Caco-2 (cell line): Measurements from ENCODE around the gene ANAPC2. TPM values are rescaled to one million over a fixed set of nuclear protein-coding genes. Genes with fewer than 3 reads are reported as not detected.

Experiments
- BruUV-seq: library from RNA; stranded (reverse); fragments of 400-500 nt; replicated peaks from 2 replicates; lab custom pipeline; 2021; lab: Mats Ljungman, UMichigan
- CTCF ChIA-PET: fragments of 300-600 bp; sonication (Branson Sonifier 250); formaldehyde crosslinking; loops from one replicate; lab custom pipeline; 2022; ENCODE audit warnings: antibody characterized with exemption; lab: Charles Lee
- POLR2A ChIA-PET: fragments of 300-600 bp; sonication (Branson Sonifier 250); formaldehyde crosslinking; loops from one replicate; lab custom pipeline; 2022; ENCODE audit warnings: antibody characterized with exemption; lab: Charles Lee
- DNase-seq, 2 experiments: peaks; one replicate each; pipeline versions ENCODE4 v3.0.0 to v3.0.0-alpha.2; 2020 to 2022
- H3K27me3 ChIP-seq: replicated peaks from 2 replicates; pipeline ENCODE4 v1.6.0; 2011; ENCODE audit warnings: low read length; ENCODE audit not compliant: control insufficient read depth, insufficient read depth
- H3K36me3 ChIP-seq: 2 replicates; pipeline ENCODE4 v1.5.1; 2011; ENCODE audit warnings: low read length; ENCODE audit not compliant: control insufficient read depth, insufficient read depth
- H3K4me1 ChIP-seq: fragments of 250-450 bp; sonication (Bioruptor Pico); 2 replicates; pipeline ENCODE4 v1.5.1; 2020; ENCODE audit warnings: mild to moderate bottlenecking
- H3K4me3 ChIP-seq: 2 replicates; pipeline ENCODE4 v1.5.1; 2011; ENCODE audit warnings: low read depth, mild to moderate bottlenecking, control low read depth, low read length
- H3K9me3 ChIP-seq: fragments of 250-450 bp; sonication (Bioruptor Pico); 2 replicates; pipeline ENCODE4 v1.5.1; 2020; ENCODE audit warnings: mild to moderate bottlenecking, moderate library complexity
- H3K27ac Mint-ChIP-seq: one replicate; pipeline ENCODE4 v1.8.0; 2022; ENCODE audit warnings: mixed read lengths; ENCODE audit not compliant: unreplicated experiment
- H3K27me3 Mint-ChIP-seq: one replicate; pipeline ENCODE4 v1.8.0; 2022; ENCODE audit warnings: mixed read lengths; ENCODE audit not compliant: insufficient read depth, unreplicated experiment
- H3K36me3 Mint-ChIP-seq: one replicate; pipeline ENCODE4 v1.8.0; 2022; ENCODE audit warnings: mild to moderate bottlenecking, mixed read lengths; ENCODE audit not compliant: insufficient read depth, unreplicated experiment
- H3K4me1 Mint-ChIP-seq: one replicate; pipeline ENCODE4 v1.8.0; 2022; ENCODE audit warnings: low read depth, mixed read lengths; ENCODE audit not compliant: unreplicated experiment
- H3K4me3 Mint-ChIP-seq: one replicate; pipeline ENCODE4 v1.8.0; 2022; ENCODE audit warnings: mild to moderate bottlenecking, moderate library complexity, mixed read lengths; ENCODE audit not compliant: unreplicated experiment
- H3K9me3 Mint-ChIP-seq: one replicate; pipeline ENCODE4 v1.8.0; 2022; ENCODE audit warnings: mixed read lengths; ENCODE audit not compliant: unreplicated experiment
- CTCF ChIP-seq, 2 experiments: fragments of 200-600 bp in 1 of 2; IDR thresholded peaks; 1 replicate in 1 of 2; 2 replicates in 1 of 2; pipeline versions ENCODE4 v1.5.1 to v1.8.0; 2011 to 2022; ENCODE audit warnings: antibody characterized with exemption in 1 of 2, control low read depth in 1 of 2, inconsistent platforms in 1 of 2, low read depth in 1 of 2, low read length in 1 of 2, mild to moderate bottlenecking in 1 of 2, moderate library complexity in 1 of 2; ENCODE audit not compliant: insufficient read depth in 1 of 2, severe bottlenecking in 1 of 2, unreplicated experiment in 1 of 2
- intact Hi-C: fragments of 100-400 bp; cut with micrococcal nuclease; formaldehyde crosslinking; loops from one replicate; pipeline ENCODE4 v1.10.0; 2022; ENCODE audit not compliant: unreplicated experiment
- total RNA-seq: library from RNA; stranded (reverse); gene quantifications from 2 replicates; pipeline ENCODE4 v1.2.3, GENCODE V29; 2022

The ANAPC2 gene
- total RNA-seq, 1 experiment from 2014 or later = 67.5 TPM

- Mint-ChIP-seq H3K27me3 (peaks cover 8% of the 10 kb centered on the region), H3K9me3 (no peaks in the 10 kb centered on the region), H3K4me1 (no peaks in the 10 kb centered on the region), H3K36me3 (peaks cover 13% of the 10 kb centered on the region), H3K4me3 (no peak overlapping the region), H3K27ac (no peak overlapping the region)
- no TSS peak for BruUV-seq
- CTCF ChIA-PET = interaction anchor here (0.6 kb wide), 1 partner anchor 20 kb away, joined by 3 read pairs; no protein-coding TSS in a partner anchor
- H3K4me1 ChIP-seq = no peaks in the 10 kb centered on the region
- no peaks in the 10 kb centered on the region for H3K36me3 ChIP-seq
- no peak overlapping the region for H3K4me3 ChIP-seq
- no peak for TF ChIP-seq CTCF (IDR thresholded peaks at IDR 0.05; ENCODE audit: insufficient read depth in 1 of 2, low read depth in 1 of 2, low read length in 1 of 2, severe bottlenecking in 1 of 2, unreplicated experiment in 1 of 2)
- intact Hi-C loops = no loop called here
- POLR2A ChIA-PET = no interaction called here
- no peak for DNase-seq
- no peaks in the 10 kb centered on the region for H3K9me3 ChIP-seq
- no peaks in the 10 kb centered on the region for H3K27me3 ChIP-seq
Measured at GRCh38 chr9:137149363-137149762, 39.0 kb downstream of the ANAPC2 start.

- Mint-ChIP-seq H3K27me3 (peaks cover 8% of the 10 kb centered on the region), H3K9me3 (no peaks in the 10 kb centered on the region), H3K36me3 (peaks cover 13% of the 10 kb centered on the region), H3K4me3 (no peak overlapping the region), H3K4me1 (no peaks in the 10 kb centered on the region), H3K27ac (no peak overlapping the region)
- intact Hi-C loops = no loop called here
- no TSS peak for BruUV-seq
- no peaks in the 10 kb centered on the region for H3K27me3 ChIP-seq
- no peak for DNase-seq
- ChIA-PET POLR2A (no interaction called here), CTCF (no interaction called here)
- H3K36me3 ChIP-seq = no peaks in the 10 kb centered on the region
- no peaks in the 10 kb centered on the region for H3K9me3 ChIP-seq
- H3K4me1 ChIP-seq = no peaks in the 10 kb centered on the region
- H3K4me3 ChIP-seq = no peak overlapping the region
- TF ChIP-seq CTCF (IDR thresholded peaks at IDR 0.05; ENCODE audit: insufficient read depth in 1 of 2, low read depth in 1 of 2, low read length in 1 of 2, severe bottlenecking in 1 of 2, unreplicated experiment in 1 of 2) = no peak
Measured at GRCh38 chr9:137148661-137149060, 39.7 kb downstream of the ANAPC2 start.

GRCh38 chr9:137148242-137148641 lies 40.1 kb downstream of the ANAPC2 start:
- Mint-ChIP-seq H3K36me3 (peaks cover 13% of the 10 kb centered on the region), H3K4me1 (no peaks in the 10 kb centered on the region), H3K27ac (no peak overlapping the region), H3K27me3 (peaks cover 8% of the 10 kb centered on the region), H3K4me3 (no peak overlapping the region), H3K9me3 (no peaks in the 10 kb centered on the region)
- ChIA-PET POLR2A (no interaction called here), CTCF (no interaction called here)
- no TSS peak for BruUV-seq
- DNase-seq = no peak
- no peak for TF ChIP-seq CTCF (IDR thresholded peaks at IDR 0.05; ENCODE audit: insufficient read depth in 1 of 2, low read depth in 1 of 2, low read length in 1 of 2, severe bottlenecking in 1 of 2, unreplicated experiment in 1 of 2)
- intact Hi-C loops = no loop called here
- no peaks in the 10 kb centered on the region for H3K9me3 ChIP-seq
- H3K27me3 ChIP-seq = no peaks in the 10 kb centered on the region
- H3K4me3 ChIP-seq = no peak overlapping the region
- no peaks in the 10 kb centered on the region for H3K4me1 ChIP-seq
- H3K36me3 ChIP-seq = no peaks in the 10 kb centered on the region
